Mammary epithelial cell (primary cell): ENCODE measurements around the gene CAT.

Experiments used
- EZH2 ChIP-seq: IDR thresholded peaks from 2 replicates; pipeline ENCODE4 v1.6.1; 2012; ENCODE audit warnings: low read length, inconsistent platforms, borderline replicate concordance
- TF ChIP-seq, protein P1 (sequence below), 2 donors: IDR thresholded peaks in 1 of 2; conservative IDR thresholded peaks in 1 of 2; 2 replicates each; pipeline ENCODE4 v1.5.1; 2011 to 2012; ENCODE audit warnings: inconsistent platforms in 2 of 2, low read length in 2 of 2, mild to moderate bottlenecking in 2 of 2, control low read depth in 1 of 2, low read depth in 1 of 2; ENCODE audit not compliant: insufficient read depth in 1 of 2; ENCODE audit errors: extremely low read depth in 1 of 2

GRCh38 chr11:34493926-34494595, 55.3 kb downstream of the CAT start:
- TF ChIP-seq, protein P1, sequence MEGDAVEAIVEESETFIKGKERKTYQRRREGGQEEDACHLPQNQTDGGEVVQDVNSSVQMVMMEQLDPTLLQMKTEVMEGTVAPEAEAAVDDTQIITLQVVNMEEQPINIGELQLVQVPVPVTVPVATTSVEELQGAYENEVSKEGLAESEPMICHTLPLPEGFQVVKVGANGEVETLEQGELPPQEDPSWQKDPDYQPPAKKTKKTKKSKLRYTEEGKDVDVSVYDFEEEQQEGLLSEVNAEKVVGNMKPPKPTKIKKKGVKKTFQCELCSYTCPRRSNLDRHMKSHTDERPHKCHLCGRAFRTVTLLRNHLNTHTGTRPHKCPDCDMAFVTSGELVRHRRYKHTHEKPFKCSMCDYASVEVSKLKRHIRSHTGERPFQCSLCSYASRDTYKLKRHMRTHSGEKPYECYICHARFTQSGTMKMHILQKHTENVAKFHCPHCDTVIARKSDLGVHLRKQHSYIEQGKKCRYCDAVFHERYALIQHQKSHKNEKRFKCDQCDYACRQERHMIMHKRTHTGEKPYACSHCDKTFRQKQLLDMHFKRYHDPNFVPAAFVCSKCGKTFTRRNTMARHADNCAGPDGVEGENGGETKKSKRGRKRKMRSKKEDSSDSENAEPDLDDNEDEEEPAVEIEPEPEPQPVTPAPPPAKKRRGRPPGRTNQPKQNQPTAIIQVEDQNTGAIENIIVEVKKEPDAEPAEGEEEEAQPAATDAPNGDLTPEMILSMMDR (conservative IDR thresholded peaks at IDR 0.05 in 1 of 2, IDR thresholded peaks at IDR 0.05 in 1 of 2; ENCODE audit: extremely low read depth in 1 of 2, insufficient read depth in 1 of 2, low read depth in 1 of 2, low read length in 2 of 2), result no peak
- no peak for TF ChIP-seq EZH2
